GM23338 (cell line): ENCODE results near the gene RSU1. TPM values are rescaled to one million over a fixed set of nuclear protein-coding genes. Genes with fewer than 3 reads are reported as not detected.

Experiments
- ATAC-seq: fragments of 200-7000 bp; cut with Tn5 transposase; 3 replicates; pipeline ENCODE4 v1.9.1; 2020
- DNase-seq: peaks from one replicate; pipeline ENCODE4 v3.0.0-alpha.2; 2015; ENCODE audit warnings: low spot score
- H2AFZ ChIP-seq: fragments of 200-600 bp; sonication (generic); 2 replicates; pipeline ENCODE4 v1.8.0; 2016; ENCODE audit warnings: antibody characterized with exemption, mild to moderate bottlenecking, moderate library complexity
- H3F3A ChIP-seq: fragments of 200-600 bp; sonication (generic); replicated peaks from 2 replicates; pipeline ENCODE4 v1.8.0; 2017; ENCODE audit warnings: antibody characterized with exemption, mixed run types, low read depth
- H3K27ac ChIP-seq: fragments of 200-600 bp; sonication (generic); 2 replicates; pipeline ENCODE4 v1.6.1; 2016; ENCODE audit warnings: low read depth
- H3K27me3 ChIP-seq: fragments of 200-600 bp; sonication (generic); 2 replicates; pipeline ENCODE4 v1.8.0; 2016; ENCODE audit warnings: mild to moderate bottlenecking, mixed run types, moderate library complexity; ENCODE audit not compliant: insufficient read depth
- H3K36me3 ChIP-seq: fragments of 200-600 bp; sonication (generic); 2 replicates; pipeline ENCODE4 v1.8.0; 2016; ENCODE audit warnings: mild to moderate bottlenecking; ENCODE audit not compliant: insufficient read depth
- H3K4me1 ChIP-seq: fragments of 200-600 bp; sonication (generic); 2 replicates; pipeline ENCODE4 v1.8.0; 2016; ENCODE audit warnings: mild to moderate bottlenecking, moderate library complexity; ENCODE audit not compliant: insufficient read depth
- H3K4me2 ChIP-seq: fragments of 200-600 bp; sonication (generic); 2 replicates; pipeline ENCODE4 v1.7.1; 2017; ENCODE audit warnings: mixed run types
- H3K4me3 ChIP-seq: fragments of 200-600 bp; sonication (generic); 2 replicates; pipeline ENCODE4 v1.6.1; 2016; ENCODE audit warnings: mixed run types
- H3K79me2 ChIP-seq: fragments of 200-600 bp; sonication (generic); replicated peaks from 2 replicates; pipeline ENCODE4 v1.8.0; 2017; ENCODE audit warnings: mild to moderate bottlenecking; ENCODE audit not compliant: insufficient read depth
- H3K9me2 ChIP-seq: fragments of 200-600 bp; sonication (generic); 2 replicates; pipeline ENCODE4 v1.8.0; 2017; ENCODE audit not compliant: insufficient read depth
- H4K20me1 ChIP-seq: fragments of 200-600 bp; sonication (generic); replicated peaks from 2 replicates; pipeline ENCODE4 v1.8.0; 2017; ENCODE audit warnings: mild to moderate bottlenecking; ENCODE audit not compliant: insufficient read depth
- H3K27ac Mint-ChIP-seq: 2 replicates; pipeline ENCODE4 v1.8.0; 2020; ENCODE audit warnings: inconsistent platforms, mild to moderate bottlenecking, moderate library complexity, mixed read lengths
- H3K27me3 Mint-ChIP-seq: 3 replicates; pipeline ENCODE4 v1.8.0; 2022; ENCODE audit warnings: low read depth, mild to moderate bottlenecking, moderate library complexity, mixed read lengths, inconsistent platforms; ENCODE audit not compliant: insufficient read depth, poor library complexity
- H3K36me3 Mint-ChIP-seq: 3 replicates; pipeline ENCODE4 v1.8.0; 2021; ENCODE audit warnings: low read depth, mild to moderate bottlenecking, inconsistent platforms, moderate library complexity, mixed read lengths
- H3K4me1 Mint-ChIP-seq: 3 replicates; pipeline ENCODE4 v1.8.0; 2020; ENCODE audit warnings: mild to moderate bottlenecking, inconsistent platforms, mixed read lengths
- H3K4me3 Mint-ChIP-seq: 3 replicates; pipeline ENCODE4 v1.8.0; 2021; ENCODE audit warnings: moderate library complexity, mild to moderate bottlenecking, inconsistent platforms, mixed read lengths
- H3K9me3 Mint-ChIP-seq: 3 replicates; pipeline ENCODE4 v1.8.0; 2020; ENCODE audit warnings: moderate library complexity, mild to moderate bottlenecking, inconsistent platforms, mixed read lengths
- CREB1 ChIP-seq: fragments of 250-450 bp; sonication (Bioruptor Pico); IDR thresholded peaks from 2 replicates; pipeline ENCODE4 v1.5.0; 2020; ENCODE audit warnings: low read depth, mild to moderate bottlenecking, moderate library complexity
- CTCF ChIP-seq, 2 experiments: fragments of 200-600 bp in 1 of 2; sonication (generic) in 1 of 2; conservative IDR thresholded peaks; 2 replicates each; pipeline versions ENCODE4 v1.5.1 to v1.6.1; 2016 to 2017; ENCODE audit warnings: antibody characterized with exemption in 2 of 2, low read depth in 2 of 2, mild to moderate bottlenecking in 2 of 2, moderate library complexity in 1 of 2
- ETS1 ChIP-seq: IDR thresholded peaks from 2 replicates; pipeline ENCODE4 v1.6.1; 2016; ENCODE audit warnings: antibody characterized with exemption
- EZH2 ChIP-seq: fragments of 200-600 bp; sonication (generic); IDR thresholded peaks from one replicate; pipeline ENCODE4 v1.8.0; 2017; ENCODE audit warnings: antibody characterized with exemption, mild to moderate bottlenecking, low read depth; ENCODE audit not compliant: unreplicated experiment
- EZH2phosphoT487 ChIP-seq: fragments of 200-600 bp; sonication (generic); IDR thresholded peaks from one replicate; pipeline ENCODE4 v1.8.1; 2018; ENCODE audit warnings: antibody characterized with exemption; ENCODE audit not compliant: unreplicated experiment
- JUNB ChIP-seq: IDR thresholded peaks from one replicate; pipeline ENCODE4 v1.6.1; 2016; ENCODE audit warnings: antibody characterized with exemption; ENCODE audit not compliant: unreplicated experiment
- NANOG ChIP-seq: IDR thresholded peaks from 2 replicates; pipeline ENCODE4 v1.6.1; 2016; ENCODE audit warnings: antibody characterized with exemption, borderline replicate concordance
- POLR2AphosphoS5 ChIP-seq: IDR thresholded peaks from 2 replicates; pipeline ENCODE4 v1.6.1; 2016; ENCODE audit warnings: antibody characterized with exemption, low read depth
- REST ChIP-seq: IDR thresholded peaks from one replicate; pipeline ENCODE4 v1.6.1; 2018; ENCODE audit warnings: antibody characterized with exemption; ENCODE audit not compliant: unreplicated experiment
- STAT1 ChIP-seq: IDR thresholded peaks from one replicate; pipeline ENCODE4 v1.6.1; 2016; ENCODE audit warnings: antibody characterized with exemption; ENCODE audit not compliant: unreplicated experiment
- ZNF114 ChIP-seq: fragments of 250-450 bp; sonication (Bioruptor Pico); IDR thresholded peaks from 2 replicates; pipeline ENCODE4 v1.5.0; 2020; ENCODE audit warnings: mild to moderate bottlenecking, moderate library complexity
- ZNF331 ChIP-seq: fragments of 250-450 bp; sonication (Bioruptor Pico); IDR thresholded peaks from 2 replicates; pipeline ENCODE4 v1.5.0; 2020; ENCODE audit warnings: low read depth, mild to moderate bottlenecking, moderate library complexity
- ZNF462 ChIP-seq: fragments of 250-450 bp; sonication (Bioruptor Pico); IDR thresholded peaks from 2 replicates; pipeline ENCODE4 v1.5.0; 2020; ENCODE audit warnings: mild to moderate bottlenecking, moderate library complexity
- polyA plus RNA-seq: library from polyadenylated mRNA; unstranded; fragments of >200 nt; fragmentation: Nextera tagmentation; extraction: Ambion mirVana; gene quantifications from 2 replicates; pipeline ENCODE4 v1.2.1, GENCODE V29; 2016
- total RNA-seq: library from RNA; depleted of rRNA; stranded (reverse); fragments of >200 nt; shearing (Covaris generic); gene quantifications from 2 replicates; pipeline ENCODE4 v1.2.3, GENCODE V29; 2014

The RSU1 gene
- total and polyA plus RNA-seq, 2 experiments from 2014 or later: 62.7 to 96.2 TPM

- TF ChIP-seq CREB1: no peak
- TF ChIP-seq JUNB: no peak
- no peak for TF ChIP-seq NANOG
- TF ChIP-seq CTCF (conservative IDR thresholded peaks at IDR 0.05; ENCODE audit: low read depth in 2 of 2): no peak
- no peak for TF ChIP-seq STAT1
- no peak for TF ChIP-seq ZNF114 (CRISPR knock-in tag)
- no peak for TF ChIP-seq EZH2phosphoT487
- no peak for TF ChIP-seq ETS1
- no peak for TF ChIP-seq REST
- no peak for TF ChIP-seq POLR2AphosphoS5
- TF ChIP-seq ZNF331: no peak
- no peak for TF ChIP-seq EZH2
- no peak for TF ChIP-seq ZNF462 (CRISPR knock-in tag)
- H3K4me3 Mint-ChIP-seq: no peak overlapping the region
- DNase-seq (no peak), ATAC-seq (no peak)
- peaks cover 30% of the 10 kb centered on the region for H3K9me3 Mint-ChIP-seq
- H3K27me3 Mint-ChIP-seq: peaks cover 7% of the 10 kb centered on the region
- Histone ChIP-seq H3K36me3 (peaks cover 5% of the 10 kb centered on the region; the same call in 1 of the 2 replicates), H3K9me2 (no peaks in the 10 kb centered on the region), H3K4me2 (no peak overlapping the region), H4K20me1 (no peaks in the 10 kb centered on the region; the same call in 1 of the 2 replicates), H3K79me2 (peaks cover 24% of the 10 kb centered on the region), H3K27ac (no peak overlapping the region), H3K4me3 (no peak overlapping the region), H3K27me3 (no peaks in the 10 kb centered on the region), H3F3A (no peaks in the 10 kb centered on the region), H2AFZ (no peak overlapping the region), H3K4me1 (peaks cover 8% of the 10 kb centered on the region)
- peaks cover 23% of the 10 kb centered on the region; the same call in 2 of the 3 replicates for H3K36me3 Mint-ChIP-seq
- H3K4me1 Mint-ChIP-seq: peaks cover 11% of the 10 kb centered on the region
- no peak overlapping the region for H3K27ac Mint-ChIP-seq
Observed at GRCh38 chr10:16819436-16819835, 2.2 kb upstream of the RSU1 start.
